ENCODE data around the gene MAD2L2.

MAD2L2 gene

DNA sequence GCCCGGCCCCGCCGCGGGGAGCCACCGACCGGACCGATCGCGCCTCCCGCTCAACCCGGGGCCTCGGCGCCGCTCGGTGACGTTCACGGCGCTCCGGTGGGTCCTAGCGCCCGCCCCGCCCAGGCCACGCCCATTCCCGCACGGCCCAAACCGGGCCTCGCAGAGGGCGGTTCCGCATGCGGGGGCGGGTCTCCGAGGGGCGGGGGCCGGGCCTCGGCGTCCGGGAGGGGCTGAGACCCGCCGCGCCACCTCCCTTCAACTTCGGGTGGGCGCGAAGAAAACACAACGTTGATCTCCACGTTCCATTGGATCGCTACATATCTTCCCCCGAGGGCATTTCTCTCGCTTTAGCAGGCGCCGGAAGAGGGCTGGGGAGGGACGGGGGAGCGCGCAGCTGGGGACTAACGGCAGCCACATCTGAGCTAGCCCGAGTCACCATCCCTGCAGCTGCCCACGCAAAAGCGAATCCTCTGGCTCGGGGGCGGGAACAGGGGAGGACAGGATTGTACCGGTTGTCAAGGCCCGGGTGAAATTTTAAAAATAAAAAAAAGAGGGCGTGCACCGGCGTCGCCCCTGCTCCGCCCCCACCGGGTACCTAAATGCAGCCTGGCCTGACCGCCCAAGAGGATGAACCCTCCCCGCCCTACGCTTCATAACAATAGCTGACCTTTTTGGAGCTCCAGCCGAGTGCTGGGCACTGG, at the start of gene MAD2L2:
Gene MAD2L2, minus strand, starts transcription at position 78 of the 701 bp plus-strand sequence. CDS start 547 bp downstream, outside the sequence.
- Histone ChIP-seq H3K4me3 (ENCODE audit: low read length) (peak within 1 kb of the TSS; percentile 99), H3K4me1 (ENCODE audit: low read length) (no peaks in the 10 kb centered on the region), H3K9me3 (replicated peaks; ENCODE audit: insufficient read depth, low read length) (no peaks in the 10 kb centered on the region), H3K79me2 (ENCODE audit: low read length) (peaks cover 7% of the 10 kb centered on the region), H3K27ac (ENCODE audit: low read length) (peak within 1 kb of the TSS; percentile 36; the same call in 1 of the 2 replicates), H3K27me3 (replicated peaks; ENCODE audit: insufficient read depth, low read length) (peaks cover 18% of the 10 kb centered on the region), H3K36me3 (replicated peaks; ENCODE audit: insufficient read depth, low read length) (no peaks in the 10 kb centered on the region), H3F3A (ENCODE audit: insufficient read depth, low read length) (peaks cover 9% of the 10 kb centered on the region), H4K20me1 (ENCODE audit: insufficient read depth, low read length) (no peaks in the 10 kb centered on the region), H2AFZ (ENCODE audit: low read length) (peak within 1 kb of the TSS; percentile 99), H3K9me2 (replicated peaks; ENCODE audit: insufficient read depth, low read length) (no peaks in the 10 kb centered on the region), H3K9ac (ENCODE audit: low read length) (peak within 1 kb of the TSS; percentile 86), H3K4me2 (ENCODE audit: low read depth, low read length) (peak within 1 kb of the TSS; percentile 99)
- peak; percentile 86 for DNase-seq
- TF ChIP-seq, protein P1, sequence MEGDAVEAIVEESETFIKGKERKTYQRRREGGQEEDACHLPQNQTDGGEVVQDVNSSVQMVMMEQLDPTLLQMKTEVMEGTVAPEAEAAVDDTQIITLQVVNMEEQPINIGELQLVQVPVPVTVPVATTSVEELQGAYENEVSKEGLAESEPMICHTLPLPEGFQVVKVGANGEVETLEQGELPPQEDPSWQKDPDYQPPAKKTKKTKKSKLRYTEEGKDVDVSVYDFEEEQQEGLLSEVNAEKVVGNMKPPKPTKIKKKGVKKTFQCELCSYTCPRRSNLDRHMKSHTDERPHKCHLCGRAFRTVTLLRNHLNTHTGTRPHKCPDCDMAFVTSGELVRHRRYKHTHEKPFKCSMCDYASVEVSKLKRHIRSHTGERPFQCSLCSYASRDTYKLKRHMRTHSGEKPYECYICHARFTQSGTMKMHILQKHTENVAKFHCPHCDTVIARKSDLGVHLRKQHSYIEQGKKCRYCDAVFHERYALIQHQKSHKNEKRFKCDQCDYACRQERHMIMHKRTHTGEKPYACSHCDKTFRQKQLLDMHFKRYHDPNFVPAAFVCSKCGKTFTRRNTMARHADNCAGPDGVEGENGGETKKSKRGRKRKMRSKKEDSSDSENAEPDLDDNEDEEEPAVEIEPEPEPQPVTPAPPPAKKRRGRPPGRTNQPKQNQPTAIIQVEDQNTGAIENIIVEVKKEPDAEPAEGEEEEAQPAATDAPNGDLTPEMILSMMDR (IDR thresholded peaks at IDR 0.05; ENCODE audit: low read length): no peak
- TF ChIP-seq EZH2phosphoT487 (IDR thresholded peaks at IDR 0.05; ENCODE audit: low read length): no peak
- no peak for TF ChIP-seq EZH2 (optimal IDR thresholded peaks at IDR 0.05; ENCODE audit: low read depth, low read length)

DNA sequence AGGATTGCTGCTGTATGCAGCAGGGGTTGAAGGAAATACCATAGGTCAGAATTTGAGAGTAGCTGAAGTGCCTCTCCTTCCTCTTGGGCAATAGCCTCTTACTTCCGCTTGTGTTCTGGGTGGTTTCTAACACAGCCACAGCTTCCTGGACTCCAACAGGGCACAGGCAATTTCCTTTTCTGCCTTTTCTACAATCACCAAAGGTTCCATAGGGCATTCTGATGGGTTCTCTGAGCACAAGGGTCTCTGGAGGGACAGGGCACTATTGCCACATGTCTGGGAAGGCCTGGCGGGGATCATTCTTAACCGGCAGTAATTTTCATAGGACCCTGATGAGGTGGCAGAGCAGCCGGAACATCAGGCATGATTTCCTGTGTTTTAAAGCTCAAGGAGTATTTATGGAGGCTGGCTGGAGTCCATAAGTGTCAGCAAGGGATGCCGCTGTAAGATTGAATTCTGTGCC, 49.5 kb upstream of the MAD2L2 start:
- no peaks in the 10 kb centered on the region for H3K9me3 ChIP-seq (replicated peaks; ENCODE audit: insufficient read depth, low read length)
- peak overlapping the region; percentile 37 for H3K4me3 ChIP-seq (ENCODE audit: low read length)
- peak overlapping the region; percentile 60 for H3K4me2 ChIP-seq (ENCODE audit: low read depth, low read length)
- no peaks in the 10 kb centered on the region for H4K20me1 ChIP-seq (ENCODE audit: insufficient read depth, low read length)
- H2AFZ ChIP-seq (ENCODE audit: low read length): peak overlapping the region; percentile 65
- DNase-seq: peak; percentile 74
- TF ChIP-seq EZH2 (optimal IDR thresholded peaks at IDR 0.05; ENCODE audit: low read depth, low read length) (no peak), EZH2phosphoT487 (IDR thresholded peaks at IDR 0.05; ENCODE audit: low read length) (no peak)
- TF ChIP-seq, protein P1 (IDR thresholded peaks at IDR 0.05; ENCODE audit: low read length): no peak
- H3K27ac ChIP-seq (ENCODE audit: low read length): peak overlapping the region; percentile 29; the same call in 1 of the 2 replicates
- H3F3A ChIP-seq (ENCODE audit: insufficient read depth, low read length): peaks cover 4% of the 10 kb centered on the region; the same call in 1 of the 2 replicates
- no peaks in the 10 kb centered on the region for H3K9me2 ChIP-seq (replicated peaks; ENCODE audit: insufficient read depth, low read length)
- H3K9ac ChIP-seq (ENCODE audit: low read length): peak overlapping the region; percentile 36; the same call in 1 of the 2 replicates
- H3K79me2 ChIP-seq (ENCODE audit: low read length): no peaks in the 10 kb centered on the region
- H3K27me3 ChIP-seq (replicated peaks; ENCODE audit: insufficient read depth, low read length): no peaks in the 10 kb centered on the region
- H3K4me1 ChIP-seq (ENCODE audit: low read length): peaks cover 17% of the 10 kb centered on the region
- no peaks in the 10 kb centered on the region for H3K36me3 ChIP-seq (replicated peaks; ENCODE audit: insufficient read depth, low read length)

DNA sequence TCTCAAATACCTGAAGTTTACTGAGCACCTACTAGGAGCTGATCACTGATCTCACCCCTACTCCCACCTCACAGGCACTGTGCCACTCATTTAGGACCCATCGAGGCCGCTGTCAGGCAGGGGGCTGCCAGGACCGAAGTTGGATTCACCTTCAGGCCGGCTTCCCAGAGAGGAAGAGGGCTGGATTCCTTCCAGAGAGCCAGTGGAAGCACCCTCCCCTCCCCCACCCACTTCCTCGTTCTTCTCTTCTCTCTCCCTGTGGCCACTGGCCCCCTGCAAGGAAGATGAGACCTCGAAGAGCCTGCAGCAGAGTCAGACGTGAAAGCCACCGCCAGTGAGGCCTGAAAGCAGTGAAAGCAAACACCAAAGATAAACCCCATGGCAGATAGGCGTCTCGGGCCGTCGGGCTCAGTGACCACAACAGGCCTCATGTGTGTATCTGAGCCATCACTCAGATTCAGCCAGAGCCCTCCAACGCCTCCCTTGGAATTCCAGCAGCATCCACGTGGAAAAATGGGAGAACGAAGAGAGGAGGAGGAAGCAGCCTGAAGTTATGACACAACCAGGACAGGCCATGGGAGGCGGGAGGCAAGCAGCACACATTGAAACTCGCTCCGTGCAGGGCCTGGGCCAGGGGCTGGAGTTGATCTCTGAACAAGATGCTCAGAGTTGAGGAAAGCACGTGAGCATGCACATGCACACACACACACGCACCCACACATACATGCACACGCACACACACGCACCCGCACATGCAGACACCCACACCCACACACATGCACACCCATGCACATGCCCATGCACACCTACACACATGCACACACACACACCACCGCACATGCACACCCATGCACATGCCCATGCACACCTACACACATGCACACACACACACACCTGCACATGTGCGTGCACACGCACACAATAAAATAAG, 48.8 kb upstream of the MAD2L2 start:
- H2AFZ ChIP-seq (ENCODE audit: low read length): no peak overlapping the region
- H3K27ac ChIP-seq (ENCODE audit: low read length): no peak overlapping the region
- peak overlapping the region; percentile 60 for H3K4me2 ChIP-seq (ENCODE audit: low read depth, low read length)
- TF ChIP-seq, protein P1 (IDR thresholded peaks at IDR 0.05; ENCODE audit: low read length): no peak
- TF ChIP-seq EZH2 (optimal IDR thresholded peaks at IDR 0.05; ENCODE audit: low read depth, low read length): no peak
- no peak for TF ChIP-seq EZH2phosphoT487 (IDR thresholded peaks at IDR 0.05; ENCODE audit: low read length)
- H3K4me1 ChIP-seq (ENCODE audit: low read length): peaks cover 14% of the 10 kb centered on the region
- DNase-seq: no peak
- no peaks in the 10 kb centered on the region for H3F3A ChIP-seq (ENCODE audit: insufficient read depth, low read length)
- no peaks in the 10 kb centered on the region for H3K9me2 ChIP-seq (replicated peaks; ENCODE audit: insufficient read depth, low read length)
- H3K9ac ChIP-seq (ENCODE audit: low read length): no peak overlapping the region
- no peaks in the 10 kb centered on the region for H3K9me3 ChIP-seq (replicated peaks; ENCODE audit: insufficient read depth, low read length)
- H3K4me3 ChIP-seq (ENCODE audit: low read length): 0 out of 2 replicates have a peak overlapping the region, but pooled peaks have one; percentile 37
- no peaks in the 10 kb centered on the region for H4K20me1 ChIP-seq (ENCODE audit: insufficient read depth, low read length)
- no peaks in the 10 kb centered on the region for H3K79me2 ChIP-seq (ENCODE audit: low read length)
- no peaks in the 10 kb centered on the region for H3K36me3 ChIP-seq (replicated peaks; ENCODE audit: insufficient read depth, low read length)
- no peaks in the 10 kb centered on the region for H3K27me3 ChIP-seq (replicated peaks; ENCODE audit: insufficient read depth, low read length)

All from MM.1S (cell line).